ENCODE measurements around the gene RBMS2.

RBMS2 gene

GRCh38 chr12:56541631-56542030 lies 20.0 kb downstream of the RBMS2 start:
- Histone ChIP-seq H3K27me3 (replicated peaks; ENCODE audit: control insufficient read depth, insufficient read depth, low read length) (no peaks in the 10 kb centered on the region), H3K4me3 (replicated peaks; ENCODE audit: low read depth, low read length) (no peak overlapping the region), H3K36me3 (ENCODE audit: control insufficient read depth, insufficient read depth, low read length) (no peaks in the 10 kb centered on the region)
- no peak for TF ChIP-seq CTCF (IDR thresholded peaks at IDR 0.05; ENCODE audit: insufficient read depth, low read length, poor library complexity, severe bottlenecking)
- DNase-seq (ENCODE audit: extremely low read depth, insufficient read length), result no peak

GRCh38 chr12:56542164-56542563 lies 20.5 kb downstream of the RBMS2 start:
- no peaks in the 10 kb centered on the region for H3K36me3 ChIP-seq (ENCODE audit: control insufficient read depth, insufficient read depth, low read length)
- no peak overlapping the region for H3K4me3 ChIP-seq (replicated peaks; ENCODE audit: low read depth, low read length)
- no peaks in the 10 kb centered on the region for H3K27me3 ChIP-seq (replicated peaks; ENCODE audit: control insufficient read depth, insufficient read depth, low read length)
- TF ChIP-seq CTCF (IDR thresholded peaks at IDR 0.05; ENCODE audit: insufficient read depth, low read length, poor library complexity, severe bottlenecking), result no peak
- no peak for DNase-seq (ENCODE audit: extremely low read depth, insufficient read length)

GRCh38 chr12:56545023-56545604 lies 23.5 kb downstream of the RBMS2 start:
- TF ChIP-seq CTCF (IDR thresholded peaks at IDR 0.05; ENCODE audit: insufficient read depth, low read length, poor library complexity, severe bottlenecking), result no peak
- Histone ChIP-seq H3K36me3 (ENCODE audit: control insufficient read depth, insufficient read depth, low read length) (no peaks in the 10 kb centered on the region), H3K4me3 (replicated peaks; ENCODE audit: low read depth, low read length) (no peak overlapping the region)

GRCh38 chr12:56546680-56547079 lies 25.1 kb downstream of the RBMS2 start:
- H3K27me3 ChIP-seq (replicated peaks; ENCODE audit: control insufficient read depth, insufficient read depth, low read length), result no peaks in the 10 kb centered on the region
- no peak overlapping the region for H3K4me3 ChIP-seq (replicated peaks; ENCODE audit: low read depth, low read length)
- H3K36me3 ChIP-seq (ENCODE audit: control insufficient read depth, insufficient read depth, low read length), result no peaks in the 10 kb centered on the region
- TF ChIP-seq CTCF (IDR thresholded peaks at IDR 0.05; ENCODE audit: insufficient read depth, low read length, poor library complexity, severe bottlenecking), result no peak
- DNase-seq (ENCODE audit: extremely low read depth, insufficient read length), result no peak

More at GRCh38 chr12:56545023-56545604, 23.5 kb downstream of the RBMS2 start:
- no peaks in the 10 kb centered on the region for H3K27me3 ChIP-seq (replicated peaks; ENCODE audit: control insufficient read depth, insufficient read depth, low read length)
- DNase-seq (ENCODE audit: extremely low read depth, insufficient read length), result no peak

GRCh38 chr12:56551070-56551469 lies 29.4 kb downstream of the RBMS2 start:
- Histone ChIP-seq H3K4me3 (replicated peaks; ENCODE audit: low read depth, low read length) (no peak overlapping the region), H3K27me3 (replicated peaks; ENCODE audit: control insufficient read depth, insufficient read depth, low read length) (no peaks in the 10 kb centered on the region), H3K36me3 (ENCODE audit: control insufficient read depth, insufficient read depth, low read length) (no peaks in the 10 kb centered on the region)
- no peak for DNase-seq (ENCODE audit: extremely low read depth, insufficient read length)
- no peak for TF ChIP-seq CTCF (IDR thresholded peaks at IDR 0.05; ENCODE audit: insufficient read depth, low read length, poor library complexity, severe bottlenecking)
